ENCODE measurements around the gene MSANTD1.

MSANTD1 gene

DNA sequence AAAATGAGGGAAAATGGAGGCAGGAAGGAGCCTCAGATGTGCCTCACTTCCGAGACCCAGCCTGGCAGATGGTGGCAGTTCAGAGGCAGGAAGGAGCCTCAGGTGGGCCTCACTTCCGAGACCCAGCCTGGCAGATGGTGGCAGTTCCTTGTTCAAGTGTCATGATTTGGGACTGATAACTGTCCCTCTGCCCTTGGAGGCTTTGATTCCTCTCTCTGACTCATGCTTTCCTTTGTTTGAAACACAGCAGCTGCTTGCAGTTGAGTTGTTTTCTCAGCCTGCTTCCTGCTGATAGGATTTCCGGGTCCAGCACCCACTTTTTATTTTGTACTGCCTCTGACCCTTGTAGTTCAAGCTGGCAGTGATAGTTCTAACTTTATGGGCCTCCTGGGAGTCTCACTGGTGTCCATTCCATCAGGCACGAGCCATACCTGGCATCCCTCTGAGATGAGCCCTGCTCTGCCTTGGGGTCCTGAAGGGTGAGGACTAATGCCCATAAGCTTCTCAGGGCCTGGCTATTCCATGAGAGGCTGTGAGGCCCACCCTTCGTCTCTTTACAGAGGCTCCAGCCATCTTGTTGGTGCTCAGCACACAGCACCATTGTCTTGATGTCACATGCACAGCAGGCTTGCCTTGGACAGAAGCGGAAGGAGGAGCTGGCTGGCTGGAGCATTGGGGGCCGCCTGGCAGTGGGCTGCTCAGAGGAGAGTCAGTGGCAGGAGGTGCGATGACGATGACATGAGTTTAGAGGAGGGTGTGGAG, 56.8 kb downstream of the MSANTD1 start:
- Histone ChIP-seq H3K4me3 (ENCODE audit: low read depth, low read length, poor library complexity, severe bottlenecking) (no peak overlapping the region), H2AFZ (ENCODE audit: low read length) (no peak overlapping the region), H3K9me3 (ENCODE audit: low read length) (no peaks in the 10 kb centered on the region), H3K9me2 (ENCODE audit: low read depth, low read length) (no peaks in the 10 kb centered on the region), H3K9ac (ENCODE audit: low read length) (no peak overlapping the region), H3F3A (ENCODE audit: insufficient read depth, low read length) (no peaks in the 10 kb centered on the region), H4K20me1 (ENCODE audit: insufficient read depth, low read length) (no peaks in the 10 kb centered on the region), H3K79me2 (ENCODE audit: insufficient read depth, low read length) (no peaks in the 10 kb centered on the region), H3K36me3 (ENCODE audit: insufficient read depth, low read length) (no peaks in the 10 kb centered on the region), H3K4me1 (ENCODE audit: insufficient read depth, low read length, severe bottlenecking) (no peaks in the 10 kb centered on the region), H3K4me2 (ENCODE audit: low read length) (no peak overlapping the region), H3K27ac (ENCODE audit: low read depth, low read length, poor library complexity, severe bottlenecking) (no peak overlapping the region), H3K27me3 (ENCODE audit: insufficient read depth, low read length) (0 out of 2 replicates have a peak, but pooled peaks cover 3% of the 10 kb centered on the region)
- TF ChIP-seq EZH2 (IDR thresholded peaks at IDR 0.05; ENCODE audit: borderline replicate concordance, low read length): no peak
- TF ChIP-seq, protein P1, sequence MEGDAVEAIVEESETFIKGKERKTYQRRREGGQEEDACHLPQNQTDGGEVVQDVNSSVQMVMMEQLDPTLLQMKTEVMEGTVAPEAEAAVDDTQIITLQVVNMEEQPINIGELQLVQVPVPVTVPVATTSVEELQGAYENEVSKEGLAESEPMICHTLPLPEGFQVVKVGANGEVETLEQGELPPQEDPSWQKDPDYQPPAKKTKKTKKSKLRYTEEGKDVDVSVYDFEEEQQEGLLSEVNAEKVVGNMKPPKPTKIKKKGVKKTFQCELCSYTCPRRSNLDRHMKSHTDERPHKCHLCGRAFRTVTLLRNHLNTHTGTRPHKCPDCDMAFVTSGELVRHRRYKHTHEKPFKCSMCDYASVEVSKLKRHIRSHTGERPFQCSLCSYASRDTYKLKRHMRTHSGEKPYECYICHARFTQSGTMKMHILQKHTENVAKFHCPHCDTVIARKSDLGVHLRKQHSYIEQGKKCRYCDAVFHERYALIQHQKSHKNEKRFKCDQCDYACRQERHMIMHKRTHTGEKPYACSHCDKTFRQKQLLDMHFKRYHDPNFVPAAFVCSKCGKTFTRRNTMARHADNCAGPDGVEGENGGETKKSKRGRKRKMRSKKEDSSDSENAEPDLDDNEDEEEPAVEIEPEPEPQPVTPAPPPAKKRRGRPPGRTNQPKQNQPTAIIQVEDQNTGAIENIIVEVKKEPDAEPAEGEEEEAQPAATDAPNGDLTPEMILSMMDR (IDR thresholded peaks at IDR 0.05; ENCODE audit: low read length): no peak
